SK-N-SH (cell line): Measurements from ENCODE around the gene GRIN2C. TPM values are rescaled to one million over a fixed set of nuclear protein-coding genes. Genes with fewer than 3 reads are reported as not detected.

Experiments
- CTCF ChIA-PET: fragments of 300-600, 350-600 bp; formaldehyde crosslinking; extraction: SDS; loops from one replicate; lab custom pipeline; 2021; lab: Yijun Ruan, JAX
- POLR2A ChIA-PET: fragments of 350-600 bp; sonication (Branson Sonifier 250); formaldehyde crosslinking; extraction: SDS; loops from one replicate; lab custom pipeline; 2020; ENCODE audit warnings: antibody characterized with exemption, inconsistent platforms; lab: Yijun Ruan, JAX
- DNase-seq: peaks from one replicate; pipeline ENCODE4 v3.0.0; 2012
- H2AFZ ChIP-seq: fragments of 200-600 bp; sonication (generic); 2 replicates; pipeline ENCODE4 v1.8.1; 2016; ENCODE audit warnings: antibody characterized with exemption, mild to moderate bottlenecking, low read depth
- H3F3A ChIP-seq: fragments of 200-600 bp; sonication (generic); replicated peaks from 2 replicates; pipeline ENCODE3; 2016; ENCODE audit warnings: antibody characterized with exemption, mild to moderate bottlenecking; ENCODE audit not compliant: insufficient read depth
- H3K27ac ChIP-seq, 2 experiments: fragments of 200-500 bp in 1 of 2; fragments of 200-600 bp in 1 of 2; sonication (Bioruptor generic) in 1 of 2; sonication (generic), shearing (Covaris generic) in 1 of 2; 2 replicates each; pipeline versions ENCODE4 v1.5.1 to v1.6.1; 2014 to 2016; ENCODE audit warnings: low read depth in 2 of 2, inconsistent platforms in 1 of 2, low read length in 1 of 2, mild to moderate bottlenecking in 1 of 2, mixed read lengths in 1 of 2
- H3K27me3 ChIP-seq: fragments of 200-600 bp; sonication (generic), shearing (Covaris generic); 2 replicates; pipeline ENCODE4 v1.6.1; 2016; ENCODE audit warnings: mixed run types; ENCODE audit not compliant: insufficient read depth
- H3K36me3 ChIP-seq, 2 experiments: fragments of 200-500 bp in 1 of 2; fragments of 200-600 bp in 1 of 2; sonication (Bioruptor generic) in 1 of 2; sonication (generic) in 1 of 2; replicated peaks in 1 of 2; 2 replicates each; pipeline versions ENCODE3 to v1.5.1; 2014 to 2016; ENCODE audit warnings: low read length in 1 of 2, mild to moderate bottlenecking in 1 of 2; ENCODE audit not compliant: insufficient read depth in 2 of 2, control insufficient read depth in 1 of 2
- H3K4me1 ChIP-seq, 2 experiments: fragments of 200-500 bp in 1 of 2; fragments of 200-600 bp in 1 of 2; sonication (Bioruptor generic) in 1 of 2; sonication (generic), shearing (Covaris generic) in 1 of 2; 2 replicates each; pipeline versions ENCODE4 v1.5.1 to v1.6.1; 2014 to 2016; ENCODE audit warnings: low read depth in 1 of 2, low read length in 1 of 2, mixed run types in 1 of 2; ENCODE audit not compliant: insufficient read depth in 2 of 2, control insufficient read depth in 1 of 2
- H3K4me2 ChIP-seq: fragments of 200-600 bp; sonication (generic), shearing (Covaris generic); 2 replicates; pipeline ENCODE4 v1.6.1; 2017; ENCODE audit warnings: mixed run types
- H3K4me3 ChIP-seq, 2 experiments: fragments of 200-500 bp in 1 of 2; fragments of 200-600 bp in 1 of 2; sonication (Bioruptor generic) in 1 of 2; sonication (generic), shearing (Covaris generic) in 1 of 2; 2 replicates each; pipeline versions ENCODE4 v1.5.1 to v1.8.1; 2014 to 2016; ENCODE audit warnings: low read depth in 2 of 2, inconsistent platforms in 1 of 2, low read length in 1 of 2, mild to moderate bottlenecking in 1 of 2, mixed read lengths in 1 of 2, moderate library complexity in 1 of 2
- H3K79me2 ChIP-seq: fragments of 200-600 bp; sonication (generic); 2 replicates; pipeline ENCODE4 v1.8.1; 2017; ENCODE audit warnings: mild to moderate bottlenecking; ENCODE audit not compliant: insufficient read depth
- H3K9ac ChIP-seq: fragments of 200-600 bp; sonication (generic); 2 replicates; pipeline ENCODE4 v1.6.1; 2017; ENCODE audit warnings: mixed run types
- H3K9me2 ChIP-seq: fragments of 200-600 bp; sonication (generic); 2 replicates; pipeline ENCODE4 v1.6.1; 2017; ENCODE audit warnings: mixed run types
- H3K9me3 ChIP-seq: fragments of 200-600 bp; sonication (generic); 2 replicates; pipeline ENCODE4 v1.6.1; 2017; ENCODE audit warnings: mixed run types, mild to moderate bottlenecking, moderate library complexity
- H4K20me1 ChIP-seq: fragments of 200-600 bp; sonication (generic); 2 replicates; pipeline ENCODE4 v1.6.1; 2017; ENCODE audit warnings: mild to moderate bottlenecking, mixed run types; ENCODE audit not compliant: insufficient read depth
- CHD2 ChIP-seq: fragments of 150-350 bp; IDR thresholded peaks from 2 replicates; pipeline ENCODE4 v1.6.1; 2018; ENCODE audit warnings: low read length; ENCODE audit not compliant: partially characterized antibody
- ELF1 ChIP-seq: IDR thresholded peaks from 2 replicates; pipeline ENCODE4 v1.4.0; 2012
- EP300 ChIP-seq, 2 experiments: IDR thresholded peaks; 2 replicates each; pipeline versions ENCODE4 v1.4.0 to v1.6.1; 2012; ENCODE audit warnings: borderline replicate concordance in 1 of 2, low read depth in 1 of 2, low read length in 1 of 2
- EZH2phosphoT487 ChIP-seq: fragments of 200-600 bp; sonication (generic); IDR thresholded peaks from 2 replicates; pipeline ENCODE4 v1.6.1; 2017; ENCODE audit warnings: low read depth, mixed run types, mild to moderate bottlenecking, antibody characterized with exemption, moderate library complexity, borderline replicate concordance
- FOSL2 ChIP-seq: IDR thresholded peaks from 2 replicates; pipeline ENCODE4 v1.4.0; 2012; ENCODE audit warnings: low read depth, mild to moderate bottlenecking, moderate library complexity, borderline replicate concordance
- FOXJ3 ChIP-seq: sonication (generic); formaldehyde crosslinking; IDR thresholded peaks from 2 replicates; pipeline ENCODE4 v1.5.1; 2020; ENCODE audit warnings: mild to moderate bottlenecking, missing genetic modification reagents
- JUND ChIP-seq: IDR thresholded peaks from 2 replicates; pipeline ENCODE4 v1.4.0; 2012
- MXI1 ChIP-seq: IDR thresholded peaks from 2 replicates; pipeline ENCODE4 v1.6.1; 2012; ENCODE audit warnings: mild to moderate bottlenecking, low read depth, low read length, improper control_type of control experiment
- NFIC ChIP-seq: IDR thresholded peaks from 2 replicates; pipeline ENCODE4 v1.4.0; 2012; ENCODE audit warnings: borderline replicate concordance
- NRF1 ChIP-seq: IDR thresholded peaks from 2 replicates; pipeline ENCODE4 v1.6.1; 2012; ENCODE audit warnings: low read depth, mild to moderate bottlenecking, low read length
- POLR2AphosphoS5 ChIP-seq: IDR thresholded peaks from 2 replicates; pipeline ENCODE4 v1.6.1; 2012; ENCODE audit warnings: low read depth, low read length
- RAD21 ChIP-seq: IDR thresholded peaks from 2 replicates; pipeline ENCODE4 v1.6.1; 2012; ENCODE audit warnings: mild to moderate bottlenecking, low read length
- RCOR1 ChIP-seq: fragments of 150-350 bp; IDR thresholded peaks from 2 replicates; pipeline ENCODE4 v1.6.1; 2017; ENCODE audit warnings: antibody characterized with exemption, low read length
- SIN3A ChIP-seq: IDR thresholded peaks from 2 replicates; pipeline ENCODE4 v1.6.1; 2012; ENCODE audit warnings: low read depth, mild to moderate bottlenecking, low read length, moderate library complexity, borderline replicate concordance
- SMC3 ChIP-seq: IDR thresholded peaks from 2 replicates; pipeline ENCODE4 v1.6.1; 2012; ENCODE audit warnings: low read depth, low read length, improper control_type of control experiment
- TAF1 ChIP-seq: IDR thresholded peaks from 2 replicates; pipeline ENCODE4 v1.6.1; 2012; ENCODE audit warnings: low read depth, mild to moderate bottlenecking, low read length, moderate library complexity, borderline replicate concordance
- TCF12 ChIP-seq: IDR thresholded peaks from 2 replicates; pipeline ENCODE4 v1.4.0; 2012
- TEAD4 ChIP-seq: IDR thresholded peaks from 2 replicates; pipeline ENCODE4 v1.4.0; 2012; ENCODE audit warnings: mild to moderate bottlenecking, borderline replicate concordance; ENCODE audit not compliant: insufficient read depth
- YY1 ChIP-seq: IDR thresholded peaks from 2 replicates; pipeline ENCODE4 v1.4.0; 2012; ENCODE audit warnings: low read depth, mild to moderate bottlenecking
- WGBS: methylation state at CpG from one replicate; pipeline ENCODE4 v1.1.6; 2017; ENCODE audit warnings: low lambda C conversion rate; 5-methylcytosine and 5-hydroxymethylcytosine counted together
- polyA plus RNA-seq, 3 experiments: library from polyadenylated mRNA; depleted of rRNA; stranded (reverse); fragments of >200 nt; gene quantifications; 2 replicates each; pipeline ENCODE4 v1.2.3, GENCODE V29; 2012
- TF ChIP-seq, protein P1 (sequence below): fragments of 200-600 bp; sonication (generic); IDR thresholded peaks from 2 replicates; pipeline ENCODE4 v1.6.1; 2017; ENCODE audit warnings: antibody characterized with exemption, mild to moderate bottlenecking, moderate library complexity
- TF ChIP-seq, protein P2 (sequence below): IDR thresholded peaks from 2 replicates; pipeline ENCODE4 v1.4.0; 2012; ENCODE audit warnings: low read depth, borderline replicate concordance
- TF ChIP-seq, protein P3 (sequence below): IDR thresholded peaks from 2 replicates; pipeline ENCODE4 v1.4.0; 2012; ENCODE audit warnings: low read depth, borderline replicate concordance
- TF ChIP-seq, protein P4 (sequence below): fragments of 150-350 bp; IDR thresholded peaks from 2 replicates; pipeline ENCODE4 v1.6.1; 2016; ENCODE audit warnings: mild to moderate bottlenecking, low read depth, low read length

Gene GRIN2C
- polyA plus RNA-seq, 1 of the 3 experiments (the other 2 are of a cell fraction) = 0.39 TPM

DNA sequence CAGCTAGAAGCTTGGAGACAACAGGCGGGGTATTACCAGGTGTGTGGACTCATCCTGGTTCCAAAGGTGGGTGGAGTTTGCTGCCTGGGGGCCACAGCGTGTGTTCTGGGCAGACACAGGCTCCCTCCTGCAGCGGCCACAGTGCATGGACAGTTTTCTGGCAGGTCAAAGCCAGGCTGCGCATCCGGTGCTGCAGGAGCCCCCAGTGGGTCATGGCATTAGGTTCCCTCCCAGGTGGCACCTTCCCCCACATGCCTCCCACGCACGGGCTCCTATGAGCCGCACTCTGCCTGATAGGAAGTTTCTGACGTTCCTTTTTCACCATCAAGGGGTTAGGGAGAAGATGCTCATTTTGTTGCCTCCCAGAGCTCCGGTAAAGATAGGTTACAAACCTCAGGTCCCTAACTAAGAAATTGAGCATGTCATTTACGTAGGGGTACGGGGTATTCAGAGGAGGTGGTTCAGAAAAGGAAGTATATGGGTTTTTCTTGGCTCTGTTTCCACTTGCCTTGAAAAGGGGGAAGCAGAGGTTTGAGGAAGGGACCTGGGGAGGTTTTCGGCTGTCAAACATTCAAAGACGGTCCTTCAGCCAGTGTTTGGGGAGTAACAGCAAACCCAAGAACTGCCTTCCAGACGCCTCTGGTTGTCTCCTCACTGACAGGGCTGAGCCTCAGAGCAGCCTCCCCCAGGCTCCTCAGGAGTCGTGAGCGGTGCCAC, 50.8 kb downstream of the GRIN2C start (continued):
- TF ChIP-seq, protein P1, sequence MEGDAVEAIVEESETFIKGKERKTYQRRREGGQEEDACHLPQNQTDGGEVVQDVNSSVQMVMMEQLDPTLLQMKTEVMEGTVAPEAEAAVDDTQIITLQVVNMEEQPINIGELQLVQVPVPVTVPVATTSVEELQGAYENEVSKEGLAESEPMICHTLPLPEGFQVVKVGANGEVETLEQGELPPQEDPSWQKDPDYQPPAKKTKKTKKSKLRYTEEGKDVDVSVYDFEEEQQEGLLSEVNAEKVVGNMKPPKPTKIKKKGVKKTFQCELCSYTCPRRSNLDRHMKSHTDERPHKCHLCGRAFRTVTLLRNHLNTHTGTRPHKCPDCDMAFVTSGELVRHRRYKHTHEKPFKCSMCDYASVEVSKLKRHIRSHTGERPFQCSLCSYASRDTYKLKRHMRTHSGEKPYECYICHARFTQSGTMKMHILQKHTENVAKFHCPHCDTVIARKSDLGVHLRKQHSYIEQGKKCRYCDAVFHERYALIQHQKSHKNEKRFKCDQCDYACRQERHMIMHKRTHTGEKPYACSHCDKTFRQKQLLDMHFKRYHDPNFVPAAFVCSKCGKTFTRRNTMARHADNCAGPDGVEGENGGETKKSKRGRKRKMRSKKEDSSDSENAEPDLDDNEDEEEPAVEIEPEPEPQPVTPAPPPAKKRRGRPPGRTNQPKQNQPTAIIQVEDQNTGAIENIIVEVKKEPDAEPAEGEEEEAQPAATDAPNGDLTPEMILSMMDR = no peak
- TF ChIP-seq SMC3 (no peak), TEAD4 (no peak), NRF1 (no peak), YY1 (no peak)

DNA sequence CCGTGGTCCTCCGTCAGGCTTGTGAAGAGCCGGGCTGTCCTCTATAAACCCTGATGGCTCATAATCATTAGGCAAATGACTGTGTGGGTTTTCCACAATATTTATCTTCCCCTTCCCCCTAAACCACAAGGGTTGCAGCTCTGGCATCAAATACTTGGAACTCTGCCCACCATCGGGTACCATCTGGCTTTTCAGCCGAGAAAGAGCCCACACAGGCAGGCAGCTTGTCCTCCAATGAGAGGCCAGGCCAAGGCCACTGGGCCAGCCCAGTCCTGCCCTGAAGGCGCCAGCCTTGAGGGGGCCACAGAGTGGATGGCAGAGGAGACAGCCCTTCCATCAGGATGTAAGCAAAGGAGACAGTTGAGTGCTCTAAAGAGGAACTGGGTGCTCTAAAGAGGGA, 51.8 kb downstream of the GRIN2C start:
- H3K27me3 ChIP-seq = no peaks in the 10 kb centered on the region
- peaks cover 0 to 57% of the 10 kb centered on the region in 2 experiments; a peak in 2 of 4 replicates for H3K4me1 ChIP-seq
- no peaks in the 10 kb centered on the region for H3F3A ChIP-seq
- H3K36me3 ChIP-seq = peaks cover 0 to 11% of the 10 kb centered on the region in 2 experiments
- no peaks in the 10 kb centered on the region for H3K9me2 ChIP-seq
- H3K4me2 ChIP-seq = no peak overlapping the region
- H3K9me3 ChIP-seq = no peaks in the 10 kb centered on the region
- H2AFZ ChIP-seq = no peak overlapping the region
- CTCF ChIA-PET = interaction anchor here (0.8 to 98.1 kb wide), 16 partner anchors 12 to 151 kb away, joined by 3 to 3869 read pairs (median 4); partner anchors contain the start of genes FDXR, GRIN2C, NAT9 and NHERF1
- no peak overlapping the region for H3K4me3 ChIP-seq
- no peaks in the 10 kb centered on the region for H3K79me2 ChIP-seq
- no peak overlapping the region for H3K9ac ChIP-seq
- POLR2A ChIA-PET = interaction anchor here (0.9 to 2.0 kb wide), 9 partner anchors 9 to 203 kb away, joined by 3 to 11 read pairs (median 3); partner anchors contain the start of gene FDXR
- TF ChIP-seq FOXJ3 (CRISPR knock-in tag) (peak; percentile 85; the same call in 1 of the 2 replicates), JUND (no peak), NRF1 (no peak), NFIC (peak; percentile 44; the same call in 1 of the 2 replicates), RAD21 (peak; percentile 30; the same call in 1 of the 2 replicates), POLR2AphosphoS5 (no peak), EZH2phosphoT487 (no peak), ELF1 (no peak), EP300 (IDR thresholded peaks at IDR 0.05; ENCODE audit: borderline replicate concordance in 1 of 2, low read depth in 1 of 2, low read length in 1 of 2) (peak in 1 of 2 experiments; percentile 81; a peak in 2 of 4 replicates), TEAD4 (no peak), SIN3A (no peak), YY1 (no peak), MXI1 (peak; percentile 26), TAF1 (no peak), RCOR1 (peak; percentile 62), SMC3 (no peak), CHD2 (peak; percentile 56), TCF12 (peak; percentile 41; the same call in 1 of the 2 replicates), FOSL2 (no peak)
- TF ChIP-seq, protein P2, sequence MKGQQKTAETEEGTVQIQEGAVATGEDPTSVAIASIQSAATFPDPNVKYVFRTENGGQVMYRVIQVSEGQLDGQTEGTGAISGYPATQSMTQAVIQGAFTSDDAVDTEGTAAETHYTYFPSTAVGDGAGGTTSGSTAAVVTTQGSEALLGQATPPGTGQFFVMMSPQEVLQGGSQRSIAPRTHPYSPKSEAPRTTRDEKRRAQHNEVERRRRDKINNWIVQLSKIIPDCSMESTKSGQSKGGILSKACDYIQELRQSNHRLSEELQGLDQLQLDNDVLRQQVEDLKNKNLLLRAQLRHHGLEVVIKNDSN = no peak
- TF ChIP-seq, protein P3, sequence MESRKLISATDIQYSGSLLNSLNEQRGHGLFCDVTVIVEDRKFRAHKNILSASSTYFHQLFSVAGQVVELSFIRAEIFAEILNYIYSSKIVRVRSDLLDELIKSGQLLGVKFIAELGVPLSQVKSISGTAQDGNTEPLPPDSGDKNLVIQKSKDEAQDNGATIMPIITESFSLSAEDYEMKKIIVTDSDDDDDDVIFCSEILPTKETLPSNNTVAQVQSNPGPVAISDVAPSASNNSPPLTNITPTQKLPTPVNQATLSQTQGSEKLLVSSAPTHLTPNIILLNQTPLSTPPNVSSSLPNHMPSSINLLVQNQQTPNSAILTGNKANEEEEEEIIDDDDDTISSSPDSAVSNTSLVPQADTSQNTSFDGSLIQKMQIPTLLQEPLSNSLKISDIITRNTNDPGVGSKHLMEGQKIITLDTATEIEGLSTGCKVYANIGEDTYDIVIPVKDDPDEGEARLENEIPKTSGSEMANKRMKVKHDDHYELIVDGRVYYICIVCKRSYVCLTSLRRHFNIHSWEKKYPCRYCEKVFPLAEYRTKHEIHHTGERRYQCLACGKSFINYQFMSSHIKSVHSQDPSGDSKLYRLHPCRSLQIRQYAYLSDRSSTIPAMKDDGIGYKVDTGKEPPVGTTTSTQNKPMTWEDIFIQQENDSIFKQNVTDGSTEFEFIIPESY = no peak
- TF ChIP-seq, protein P4, sequence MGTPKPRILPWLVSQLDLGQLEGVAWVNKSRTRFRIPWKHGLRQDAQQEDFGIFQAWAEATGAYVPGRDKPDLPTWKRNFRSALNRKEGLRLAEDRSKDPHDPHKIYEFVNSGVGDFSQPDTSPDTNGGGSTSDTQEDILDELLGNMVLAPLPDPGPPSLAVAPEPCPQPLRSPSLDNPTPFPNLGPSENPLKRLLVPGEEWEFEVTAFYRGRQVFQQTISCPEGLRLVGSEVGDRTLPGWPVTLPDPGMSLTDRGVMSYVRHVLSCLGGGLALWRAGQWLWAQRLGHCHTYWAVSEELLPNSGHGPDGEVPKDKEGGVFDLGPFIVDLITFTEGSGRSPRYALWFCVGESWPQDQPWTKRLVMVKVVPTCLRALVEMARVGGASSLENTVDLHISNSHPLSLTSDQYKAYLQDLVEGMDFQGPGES = no peak
- H4K20me1 ChIP-seq = no peaks in the 10 kb centered on the region
- WGBS = 31% methylated on average over 3 of the region's 6 CpGs
- peak overlapping the region in 1 of 2 experiments; percentile 81; a peak in 2 of 4 replicates for H3K27ac ChIP-seq
- DNase-seq = peak; percentile 93
